GM21526 (cell line): Measurements from ENCODE around the gene RAD51C.
"Not testable (repeated sequence)": the region's sequence is repeated elsewhere in the genome, so short reads cannot be mapped to it uniquely, and the experiment has no call there.

Source experiments
- ATAC-seq: cut with Tn5 transposase; IDR thresholded peaks from one replicate; pipeline ENCODE4 v1.9.1; 2021; ENCODE audit warnings: moderate library complexity; ENCODE audit not compliant: unreplicated experiment, low FRiP score

The RAD51C gene

DNA sequence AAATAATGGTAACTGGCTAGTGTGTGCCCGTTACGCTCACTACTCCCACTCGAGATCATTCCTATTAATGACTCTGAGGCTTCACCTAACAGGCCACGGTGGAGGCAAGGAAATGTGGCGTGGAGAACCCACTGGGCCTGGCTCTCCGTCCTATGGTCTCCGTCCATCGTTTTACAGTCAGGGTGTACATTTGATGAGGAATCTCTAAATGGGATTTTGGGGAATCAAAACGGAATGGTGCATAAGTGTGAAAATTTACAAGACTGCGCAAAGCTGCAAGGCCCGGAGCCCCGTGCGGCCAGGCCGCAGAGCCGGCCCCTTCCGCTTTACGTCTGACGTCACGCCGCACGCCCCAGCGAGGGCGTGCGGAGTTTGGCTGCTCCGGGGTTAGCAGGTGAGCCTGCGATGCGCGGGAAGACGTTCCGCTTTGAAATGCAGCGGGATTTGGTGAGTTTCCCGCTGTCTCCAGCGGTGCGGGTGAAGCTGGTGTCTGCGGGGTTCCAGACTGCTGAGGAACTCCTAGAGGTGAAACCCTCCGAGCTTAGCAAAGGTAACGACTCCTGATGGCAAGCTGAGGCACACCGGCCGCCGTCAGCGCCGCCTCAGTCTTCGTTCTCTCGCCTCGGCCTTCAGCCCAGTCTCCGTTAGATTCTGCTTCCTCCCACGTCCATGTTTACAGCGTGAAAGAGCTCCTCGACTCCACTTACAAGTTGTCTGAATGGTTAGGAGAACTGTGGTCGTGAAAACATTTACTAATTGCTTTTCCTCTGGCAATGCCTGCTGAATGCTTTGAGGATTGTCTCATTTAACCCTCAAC lies at the start of gene RAD51C:
Gene RAD51C, plus strand, starts transcription at position 364 of the 817 bp plus-strand sequence. Its CDS starts 42 bp downstream, at position 406.
- peak; percentile 89 for ATAC-seq

GRCh38 chr17:58643147-58643546 lies 49.3 kb upstream of the RAD51C start:
- no peak for ATAC-seq

DNA sequence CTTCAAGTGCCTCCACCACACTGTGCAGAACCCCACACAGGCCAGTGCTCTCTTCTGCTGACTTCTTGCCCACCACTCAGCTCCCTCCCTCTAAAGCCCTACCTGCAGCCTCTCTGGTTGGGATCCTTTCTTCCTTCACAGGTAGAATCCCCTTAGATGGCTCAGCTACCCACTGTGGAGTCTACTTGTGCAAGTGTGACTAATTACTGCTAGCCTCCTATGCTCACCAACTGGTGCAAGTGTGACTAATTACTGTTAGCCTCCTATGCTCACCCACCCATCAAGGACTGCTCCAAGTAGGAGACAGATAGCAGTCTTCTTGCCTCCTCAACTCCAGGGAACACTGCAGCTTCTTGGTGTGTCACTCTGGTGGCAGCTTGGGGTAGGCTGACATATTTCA lies 44.2 kb upstream of the RAD51C start:
- ATAC-seq: no peak

DNA sequence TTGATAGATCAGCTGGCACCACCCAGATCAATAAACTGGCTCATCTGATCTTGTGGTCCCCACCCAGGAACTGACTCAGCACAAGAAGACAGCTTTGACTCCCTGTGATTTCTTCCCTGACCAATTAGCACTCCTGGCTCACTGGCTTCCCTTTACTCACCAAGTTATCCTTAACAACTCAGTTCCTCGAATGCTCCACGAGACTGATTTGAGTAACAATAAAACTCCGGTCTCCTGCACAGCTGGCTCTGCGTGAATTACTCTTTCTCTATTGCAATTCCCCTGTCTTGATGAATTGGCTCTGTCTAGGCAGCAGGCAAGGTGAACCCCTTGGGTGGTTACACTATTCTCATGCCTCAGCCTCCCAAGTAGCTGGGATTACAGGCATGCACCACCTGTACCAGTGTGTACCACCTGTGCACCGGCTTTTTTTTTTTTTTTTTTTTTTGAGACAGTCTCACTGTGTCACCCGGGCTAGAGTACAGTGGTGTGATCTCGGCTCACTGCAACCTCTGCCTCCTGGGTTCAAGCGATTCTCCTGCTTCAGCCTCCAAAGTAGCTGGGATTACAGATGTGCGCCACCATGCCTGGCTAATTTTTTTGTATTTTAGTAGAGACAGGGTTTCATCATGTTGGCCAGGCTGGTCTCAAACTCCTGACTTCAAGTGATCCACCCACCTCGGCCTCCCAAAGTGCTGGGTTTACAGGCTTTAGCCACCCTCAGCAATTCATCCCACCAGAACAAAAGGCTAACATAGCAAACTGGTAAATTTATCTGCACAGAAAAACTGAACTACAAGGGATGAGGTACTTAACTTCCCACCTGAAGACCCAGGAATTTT lies 34.2 kb upstream of the RAD51C start:
- not testable (repeated sequence) for ATAC-seq

DNA sequence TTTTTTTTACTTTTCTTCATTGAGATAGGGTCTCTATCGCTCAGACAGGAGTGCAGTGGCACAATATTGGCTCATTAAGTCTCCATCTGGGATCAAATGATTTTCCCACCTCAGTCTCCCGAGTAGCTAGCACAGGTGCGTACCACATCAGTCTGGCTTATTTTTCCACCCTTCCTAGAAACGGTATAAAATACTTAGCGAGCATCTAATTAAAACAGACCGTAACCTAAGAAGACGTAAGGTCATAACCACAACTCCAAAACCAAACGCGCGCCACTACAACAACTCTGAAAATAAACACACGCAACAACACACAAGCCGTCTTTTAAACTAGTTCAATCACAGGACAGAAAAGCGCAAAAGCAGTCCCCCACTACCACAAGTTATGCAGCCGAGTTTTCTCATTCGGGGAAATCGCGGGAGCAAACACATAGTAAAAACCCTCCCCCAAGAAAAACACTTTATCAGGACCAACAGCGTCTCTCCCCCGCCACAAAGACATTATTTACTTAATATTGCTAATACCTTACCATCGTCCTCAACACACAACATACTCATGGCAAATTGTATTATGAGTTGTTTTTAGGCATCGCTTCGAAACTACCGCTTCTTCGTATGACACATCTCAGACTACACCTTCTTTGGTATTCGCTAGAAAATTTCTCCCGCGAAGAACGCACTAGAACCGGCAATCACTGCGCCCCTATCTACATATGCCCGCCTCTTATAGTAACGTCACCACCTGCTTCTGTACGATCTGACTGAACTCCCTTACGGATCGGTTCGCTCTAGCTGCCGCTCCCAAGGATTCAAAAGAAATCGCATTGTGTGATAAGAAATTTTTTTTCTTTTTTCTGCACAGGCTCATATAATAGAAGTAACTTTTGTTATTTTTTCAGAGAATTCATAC lies 33.3 kb upstream of the RAD51C start:
- ATAC-seq: peak; percentile 66

DNA sequence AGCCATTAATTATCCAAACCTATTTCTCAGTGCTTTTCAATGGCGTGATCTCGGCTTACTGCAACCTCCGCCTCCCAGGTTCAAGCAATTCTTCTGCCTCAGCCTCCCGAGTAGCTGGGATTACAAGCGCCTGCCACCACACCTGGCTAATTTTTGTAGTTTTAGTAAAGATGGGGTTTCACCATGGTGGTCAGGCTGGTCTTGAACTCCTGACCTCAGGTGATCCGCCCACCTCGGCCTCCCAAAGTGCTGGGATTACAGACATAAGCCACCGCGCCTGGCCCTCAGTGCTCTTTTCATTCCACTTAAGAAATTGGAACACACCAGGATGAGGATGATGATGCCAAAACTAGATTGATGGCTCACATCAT lies 32.7 kb upstream of the RAD51C start:
- not testable (repeated sequence) for ATAC-seq

DNA sequence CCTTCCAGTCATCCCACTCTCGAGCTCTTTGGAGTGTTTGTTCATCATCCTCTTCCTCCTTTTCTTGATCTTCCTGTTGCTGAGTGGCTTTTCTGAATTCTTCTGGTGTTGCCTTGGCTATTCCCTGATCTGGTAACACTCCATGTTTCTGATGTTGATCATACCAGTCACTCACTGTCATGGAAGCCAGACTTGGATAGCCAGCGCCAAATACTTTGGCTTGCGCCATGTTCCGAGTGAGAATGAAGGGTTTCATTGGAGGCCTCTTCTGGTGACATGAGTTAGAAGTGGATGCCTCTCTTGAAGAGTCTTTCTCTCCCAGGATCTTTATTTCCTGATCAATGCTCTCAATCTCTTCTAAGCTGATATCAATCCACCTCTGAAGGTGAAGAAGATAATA lies 31.8 kb upstream of the RAD51C start:
- no peak for ATAC-seq

- no peak for ATAC-seq
These were observed 30.9 kb upstream of the RAD51C start for GRCh38 chr17:58661499-58661898.

GRCh38 chr17:58664302-58664701 lies 28.1 kb upstream of the RAD51C start:
- no peak for ATAC-seq

DNA sequence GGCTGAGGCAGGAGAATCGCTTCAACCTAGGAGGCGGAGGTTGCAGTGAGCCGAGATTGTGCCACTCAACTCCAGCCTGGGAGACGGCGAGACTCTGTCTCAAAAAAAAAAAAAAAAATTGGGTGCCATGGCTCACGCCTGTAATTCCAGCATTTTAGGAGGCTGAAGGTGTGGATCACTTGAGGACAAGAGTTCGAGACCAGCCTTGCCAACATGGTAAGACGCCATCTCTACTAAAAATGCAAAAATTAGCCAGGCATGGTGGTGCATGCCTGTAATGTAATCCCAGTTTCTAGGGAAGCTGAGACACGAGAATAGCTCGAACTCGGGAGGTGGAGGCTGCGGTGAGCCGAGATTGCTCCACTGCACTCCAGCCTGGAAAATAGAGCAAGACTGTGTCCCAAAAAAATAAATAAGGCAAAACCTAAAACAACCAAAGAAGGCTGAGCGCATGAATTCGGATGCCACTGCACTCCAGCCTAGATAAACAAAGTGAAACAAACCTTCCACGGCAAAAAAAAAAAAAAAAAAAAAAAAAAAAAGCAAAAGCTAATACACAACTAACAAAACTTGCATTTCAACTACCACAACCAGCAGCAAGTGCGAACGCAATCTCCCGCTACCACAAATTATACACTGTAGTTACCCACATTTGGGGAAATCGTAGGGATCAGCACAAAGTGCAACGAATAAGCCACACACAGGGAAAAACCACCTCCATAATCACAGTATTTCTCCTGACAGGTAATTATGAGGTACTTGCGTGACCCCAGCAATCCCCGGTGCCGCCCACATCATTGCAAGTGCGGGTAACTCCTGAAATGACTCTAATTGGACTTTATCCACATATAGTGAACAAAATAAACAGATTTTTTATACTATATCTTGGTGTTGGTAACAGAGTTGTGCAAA lies 26.2 kb upstream of the RAD51C start:
- ATAC-seq: no peak

DNA sequence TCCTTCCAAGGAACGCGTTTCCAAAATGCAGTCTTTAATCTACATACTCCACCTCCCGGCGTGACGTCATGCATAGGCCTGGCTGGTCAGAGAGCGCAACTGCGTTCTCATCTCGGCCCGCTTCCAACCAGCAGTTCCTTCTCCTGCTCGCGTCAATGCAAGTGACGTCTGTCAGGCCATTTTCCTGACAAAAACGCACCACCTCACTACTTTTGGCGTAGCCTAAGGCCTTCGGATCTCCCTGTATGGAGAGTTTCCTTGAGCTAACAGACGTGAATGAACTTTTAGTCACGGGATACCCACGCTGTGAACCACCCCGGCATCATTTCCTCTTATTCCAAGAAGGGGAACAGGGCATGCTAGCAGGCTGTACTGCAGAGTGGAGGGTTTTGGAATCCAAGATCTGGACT lies 25.5 kb upstream of the RAD51C start:
- no peak for ATAC-seq

GRCh38 chr17:58667934-58668597 lies 24.3 kb upstream of the RAD51C start:
- no peak for ATAC-seq

DNA sequence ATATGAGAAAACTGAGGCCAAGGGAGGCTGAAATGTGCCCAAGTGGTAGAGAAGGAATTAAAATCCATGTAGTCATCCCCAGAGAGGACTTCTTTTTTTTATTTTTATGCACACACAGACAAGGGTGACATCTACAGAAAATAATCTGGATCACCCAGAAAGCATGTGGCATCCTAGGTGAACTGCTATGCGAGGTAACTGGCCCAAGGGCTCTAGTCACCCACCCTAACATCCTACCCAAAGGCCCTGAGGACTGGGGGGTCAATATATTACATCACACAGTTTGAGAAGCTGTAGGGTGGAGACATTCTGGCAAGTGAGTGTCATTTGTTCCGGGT lies 23.8 kb upstream of the RAD51C start:
- ATAC-seq: no peak

DNA sequence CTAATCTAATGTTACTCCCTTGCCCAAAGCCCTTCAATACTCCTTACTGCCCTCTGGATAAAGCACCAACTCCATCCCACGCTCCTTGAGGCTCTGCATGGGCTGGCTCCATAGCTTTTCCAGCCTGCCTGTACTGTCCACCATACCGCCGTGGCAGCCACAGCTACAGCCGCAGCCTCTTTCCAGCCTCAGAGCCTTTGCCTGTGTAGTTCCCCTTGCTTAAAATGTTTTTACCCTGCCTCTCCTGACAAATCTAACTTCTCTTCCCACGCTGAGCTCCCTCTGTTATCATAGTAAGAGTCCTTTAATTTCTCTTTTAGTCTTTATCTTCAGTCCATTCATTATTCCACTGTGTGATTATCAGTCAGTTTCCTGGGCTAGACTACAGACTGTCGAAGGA lies 22.5 kb upstream of the RAD51C start:
- ATAC-seq: no peak

GRCh38 chr17:58671969-58672368 lies 20.4 kb upstream of the RAD51C start:
- ATAC-seq: no peak

GRCh38 chr17:58677194-58677880 lies 15.1 kb upstream of the RAD51C start:
- no peak for ATAC-seq

DNA sequence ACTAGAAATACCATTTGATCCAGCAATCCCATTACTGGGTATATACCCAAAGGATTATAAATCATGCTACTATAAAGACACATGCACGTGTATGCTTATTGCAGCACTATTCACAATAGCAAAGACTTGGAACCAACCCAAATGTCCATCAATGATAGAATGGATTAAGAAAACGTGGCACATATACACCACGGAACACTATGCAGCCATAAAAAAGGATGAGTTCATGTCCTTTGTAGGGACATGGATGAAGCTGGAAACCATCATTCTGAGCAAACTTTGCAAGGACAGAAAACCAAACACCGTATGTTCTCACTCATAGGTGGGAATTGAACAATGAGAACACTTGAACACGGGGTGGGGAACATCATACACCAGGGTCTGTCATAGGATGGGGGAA lies 14.1 kb upstream of the RAD51C start:
- not testable (repeated sequence) for ATAC-seq

- no peak for ATAC-seq
These were observed 13.0 kb upstream of the RAD51C start for GRCh38 chr17:58679263-58680037.
